ENCODE measurements around the gene GNB1.

DNA sequence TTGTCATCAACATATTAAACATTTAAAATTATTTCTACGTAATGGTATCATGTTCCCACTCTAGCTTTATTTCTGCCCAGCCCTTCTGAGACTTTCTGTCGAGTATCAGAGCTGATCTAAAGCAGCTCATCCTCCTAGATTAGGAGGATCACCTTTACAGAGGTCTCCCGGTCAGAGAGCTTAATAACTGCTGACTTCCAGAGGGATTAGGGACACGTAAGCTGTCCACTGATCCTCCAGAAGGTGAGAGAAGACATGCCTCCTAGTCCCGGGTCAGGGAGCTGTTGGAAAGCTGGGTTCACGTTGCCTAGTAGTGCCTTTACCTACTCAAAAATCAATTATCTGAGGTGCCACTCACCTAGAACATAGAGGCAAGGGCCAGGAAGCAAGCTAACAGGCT, 81.4 kb downstream of the GNB1 start:
- TF ChIP-seq CTCF (conservative IDR thresholded peaks at IDR 0.05; ENCODE audit: low read depth, low read length) (no peak), POLR2A (IDR thresholded peaks at IDR 0.05; ENCODE audit: low read depth, low read length) (no peak), RFX5 (IDR thresholded peaks at IDR 0.05; ENCODE audit: low read depth, low read length) (no peak), BHLHE40 (IDR thresholded peaks at IDR 0.05; ENCODE audit: low read depth, low read length) (no peak), SMC3 (IDR thresholded peaks at IDR 0.05; ENCODE audit: low read depth, low read length) (no peak), RAD21 (IDR thresholded peaks at IDR 0.05; ENCODE audit: low read length) (no peak), MXI1 (IDR thresholded peaks at IDR 0.05; ENCODE audit: borderline replicate concordance, low read depth, low read length) (no peak)
- TF ChIP-seq, protein P1, sequence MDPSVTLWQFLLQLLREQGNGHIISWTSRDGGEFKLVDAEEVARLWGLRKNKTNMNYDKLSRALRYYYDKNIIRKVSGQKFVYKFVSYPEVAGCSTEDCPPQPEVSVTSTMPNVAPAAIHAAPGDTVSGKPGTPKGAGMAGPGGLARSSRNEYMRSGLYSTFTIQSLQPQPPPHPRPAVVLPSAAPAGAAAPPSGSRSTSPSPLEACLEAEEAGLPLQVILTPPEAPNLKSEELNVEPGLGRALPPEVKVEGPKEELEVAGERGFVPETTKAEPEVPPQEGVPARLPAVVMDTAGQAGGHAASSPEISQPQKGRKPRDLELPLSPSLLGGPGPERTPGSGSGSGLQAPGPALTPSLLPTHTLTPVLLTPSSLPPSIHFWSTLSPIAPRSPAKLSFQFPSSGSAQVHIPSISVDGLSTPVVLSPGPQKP (IDR thresholded peaks at IDR 0.05; ENCODE audit: borderline replicate concordance, low read depth, low read length), result no peak

All from IMR-90 (cell line).